Smooth muscle cell (in vitro differentiated cells): ENCODE results near the gene TOMM40L. TPM values are rescaled to one million over a fixed set of nuclear protein-coding genes. Genes with fewer than 3 reads are reported as not detected.
"Not testable (repeated sequence)": the region's sequence is repeated elsewhere in the genome, so short reads cannot be mapped to it uniquely, and the experiment has no call there.

Experiments
- DNase-seq: peaks from one replicate; lab custom pipeline; 2025; ENCODE audit not compliant: unreplicated experiment; lab: John Stamatoyannopoulos, UW
- H2AFZ ChIP-seq: fragments of 200-600 bp; sonication (generic); 2 replicates; pipeline ENCODE4 v1.6.0; 2016; ENCODE audit warnings: antibody characterized with exemption, low read depth, mild to moderate bottlenecking
- H3F3A ChIP-seq: fragments of 200-600 bp; sonication (generic); 2 replicates; pipeline ENCODE4 v1.6.0; 2017; ENCODE audit warnings: antibody characterized with exemption, low read depth
- H3K27ac ChIP-seq: fragments of 200-600 bp; sonication (generic); 2 replicates; pipeline ENCODE4 v1.5.1; 2016; ENCODE audit warnings: low read depth, mild to moderate bottlenecking
- H3K27me3 ChIP-seq: fragments of 200-600 bp; sonication (generic); 2 replicates; pipeline ENCODE4 v1.6.1; 2016; ENCODE audit warnings: low read depth, mild to moderate bottlenecking
- H3K36me3 ChIP-seq: fragments of 200-600 bp; sonication (generic); 2 replicates; pipeline ENCODE4 v1.5.1; 2016; ENCODE audit warnings: low read depth
- H3K4me1 ChIP-seq: fragments of 200-600 bp; sonication (generic); 2 replicates; pipeline ENCODE4 v1.5.1; 2016; ENCODE audit warnings: low read depth
- H3K4me2 ChIP-seq: fragments of 200-600 bp; sonication (generic); 2 replicates; pipeline ENCODE4 v1.6.0; 2016; ENCODE audit warnings: mild to moderate bottlenecking
- H3K4me3 ChIP-seq: fragments of 200-600 bp; sonication (generic); 2 replicates; pipeline ENCODE4 v1.5.1; 2016; ENCODE audit warnings: mild to moderate bottlenecking
- H3K79me2 ChIP-seq: fragments of 200-600 bp; sonication (generic); 2 replicates; pipeline ENCODE4 v1.6.0; 2016; ENCODE audit warnings: low read depth, mild to moderate bottlenecking
- H3K9ac ChIP-seq: fragments of 200-600 bp; sonication (generic); 2 replicates; pipeline ENCODE4 v1.6.0; 2016; ENCODE audit warnings: low read depth
- H3K9me3 ChIP-seq: fragments of 200-600 bp; sonication (generic); replicated peaks from 2 replicates; pipeline ENCODE4 v1.5.1; 2016; ENCODE audit warnings: low read depth
- H4K20me1 ChIP-seq: fragments of 200-600 bp; sonication (generic); 2 replicates; pipeline ENCODE4 v1.6.0; 2016; ENCODE audit warnings: low read depth
- CTCF ChIP-seq: fragments of 200-600 bp; sonication (generic); IDR thresholded peaks from 2 replicates; pipeline ENCODE4 v1.5.1; 2017; ENCODE audit warnings: borderline replicate concordance, mild to moderate bottlenecking, antibody characterized with exemption; ENCODE audit not compliant: insufficient read depth, poor library complexity, severe bottlenecking
- WGBS: methylation state at CpG from one replicate; pipeline ENCODE4 v1.1.7; 2016; ENCODE audit warnings: low lambda C conversion rate; 5-methylcytosine and 5-hydroxymethylcytosine counted together
- polyA plus RNA-seq: library from polyadenylated mRNA; unstranded; fragments of >200 nt; fragmentation: Nextera tagmentation; extraction: Ambion mirVana; gene quantifications from 2 replicates; pipeline ENCODE4 v1.2.1, GENCODE V29; 2016
- total RNA-seq: library from RNA; depleted of rRNA; stranded (reverse); fragments of >200 nt; gene quantifications from 2 replicates; pipeline ENCODE4 v1.2.3, GENCODE V29; 2014

The TOMM40L gene
- total and polyA plus RNA-seq, 2 experiments from 2014 or later: 8.6 to 9.0 TPM

GRCh38 chr1:161222175-161223019 lies 3.5 kb upstream of the TOMM40L start:
- TF ChIP-seq CTCF: no peak
- no peak overlapping the region for H3K9ac ChIP-seq
- H3K79me2 ChIP-seq: no peaks in the 10 kb centered on the region
- H3K4me1 ChIP-seq: peaks cover 2% of the 10 kb centered on the region
- DNase-seq: no peak
- H4K20me1 ChIP-seq: no peaks in the 10 kb centered on the region
- H3F3A ChIP-seq: no peaks in the 10 kb centered on the region
- no peak overlapping the region for H3K4me3 ChIP-seq
- no peak overlapping the region for H3K4me2 ChIP-seq
- no peaks in the 10 kb centered on the region for H3K27me3 ChIP-seq
- H3K27ac ChIP-seq: no peak overlapping the region
- no peak overlapping the region for H2AFZ ChIP-seq
- WGBS: 92% methylated on average over 6 of the region's 6 CpGs
- H3K9me3 ChIP-seq: no peaks in the 10 kb centered on the region
- H3K36me3 ChIP-seq: no peaks in the 10 kb centered on the region

GRCh38 chr1:161223805-161224694 lies 1.8 kb upstream of the TOMM40L start:
- Histone ChIP-seq H3K79me2 (no peaks in the 10 kb centered on the region), H3K4me1 (no peaks in the 10 kb centered on the region), H3K36me3 (no peaks in the 10 kb centered on the region), H3K9me3 (no peaks in the 10 kb centered on the region), H3K27ac (no peak overlapping the region), H4K20me1 (no peaks in the 10 kb centered on the region), H3K4me3 (no peak overlapping the region), H3K4me2 (no peak overlapping the region), H3K9ac (no peak overlapping the region), H3K27me3 (no peaks in the 10 kb centered on the region), H3F3A (no peaks in the 10 kb centered on the region), H2AFZ (no peak overlapping the region)
- no peak for DNase-seq
- TF ChIP-seq CTCF: no peak
- 92% methylated on average over 7 of the region's 7 CpGs for WGBS

- H3K9me3 ChIP-seq, H3K79me2 ChIP-seq, H2AFZ ChIP-seq, H3K27me3 ChIP-seq, H3K27ac ChIP-seq, DNase-seq, H3K4me3 ChIP-seq, H3K9ac ChIP-seq, H3K4me1 ChIP-seq, H3K4me2 ChIP-seq, H4K20me1 ChIP-seq, H3F3A ChIP-seq, H3K36me3 ChIP-seq: not testable (repeated sequence)
- WGBS: 99% methylated on average over 13 of the region's 13 CpGs
These were observed 1.2 kb upstream of the TOMM40L start for GRCh38 chr1:161224695-161225087.

- no peaks in the 10 kb centered on the region for H3K9me3 ChIP-seq
- H3K4me3 ChIP-seq: no peak overlapping the region
- no peaks in the 10 kb centered on the region for H3K4me1 ChIP-seq
- H3K36me3 ChIP-seq: no peaks in the 10 kb centered on the region
- no peaks in the 10 kb centered on the region for H4K20me1 ChIP-seq
- H3K9ac ChIP-seq: no peak overlapping the region
- no peaks in the 10 kb centered on the region for H3K79me2 ChIP-seq
- no peak overlapping the region for H3K27ac ChIP-seq
- H3K27me3 ChIP-seq: no peaks in the 10 kb centered on the region
- peak overlapping the region; percentile 46 for H3K4me2 ChIP-seq
- DNase-seq: no peak
- no peaks in the 10 kb centered on the region for H3F3A ChIP-seq
- no peak for TF ChIP-seq CTCF
- WGBS: 75% methylated on average over 7 of the region's 7 CpGs
- H2AFZ ChIP-seq: peak overlapping the region; percentile 87
These were observed 704 bp upstream of the TOMM40L start for GRCh38 chr1:161225178-161225533.
